Endothelial cell of umbilical vein (primary cell): ENCODE results near the gene MPL.

Experiments
- CTCF ChIP-seq, 2 donors: IDR thresholded peaks; 1 replicate in 1 of 2; 2 replicates in 1 of 2; pipeline ENCODE4 v1.5.1; 2011; ENCODE audit warnings: low read length in 2 of 2, mild to moderate bottlenecking in 2 of 2, moderate library complexity in 2 of 2, control low read depth in 1 of 2, inconsistent platforms in 1 of 2, low read depth in 1 of 2; ENCODE audit not compliant: insufficient read depth in 1 of 2; ENCODE audit errors: extremely low read depth in 1 of 2
- EZH2 ChIP-seq: IDR thresholded peaks from 2 replicates; pipeline ENCODE4 v1.6.1; 2012; ENCODE audit warnings: borderline replicate concordance, low read depth, mild to moderate bottlenecking, moderate library complexity, low read length, inconsistent platforms; ENCODE audit not compliant: severe bottlenecking
- GATA2 ChIP-seq: IDR thresholded peaks from 2 replicates; pipeline ENCODE4 v1.7.0; 2011; ENCODE audit warnings: low read depth, mild to moderate bottlenecking, moderate library complexity, mixed read lengths, low read length; ENCODE audit not compliant: insufficient read length, insufficient read depth
- MAX ChIP-seq: IDR thresholded peaks from 2 replicates; pipeline ENCODE4 v1.6.1; 2011; ENCODE audit not compliant: insufficient read depth, insufficient read length
- POLR2A ChIP-seq: IDR thresholded peaks from 2 replicates; pipeline ENCODE4 v1.6.1; 2012; ENCODE audit warnings: low read depth, mild to moderate bottlenecking, control low read depth, low read length
- POLR2AphosphoS5 ChIP-seq: IDR thresholded peaks from 2 replicates; pipeline ENCODE4 v1.6.1; 2012; ENCODE audit warnings: low read depth, mild to moderate bottlenecking, control low read depth, low read length, moderate library complexity; ENCODE audit not compliant: insufficient read depth

GRCh38 chr1:43348809-43349593 lies 11.4 kb downstream of the MPL start:
- TF ChIP-seq CTCF (IDR thresholded peaks at IDR 0.05; ENCODE audit: extremely low read depth in 1 of 2, insufficient read depth in 1 of 2, low read depth in 1 of 2, low read length in 2 of 2) (no peak), POLR2AphosphoS5 (peak; percentile 30), POLR2A (peak; percentile 64), GATA2 (no peak), MAX (no peak), EZH2 (no peak)
